ENCODE results near the gene ANXA11.

- TF ChIP-seq CTCF (IDR thresholded peaks at IDR 0.05; ENCODE audit: insufficient read depth, low read depth, low read length): no peak
- no peak for TF ChIP-seq EZH2 (IDR thresholded peaks at IDR 0.05; ENCODE audit: insufficient read depth, low read length)
Measured at GRCh38 chr10:80185578-80186299, 19.6 kb downstream of the ANXA11 start.

Data from astrocyte (in vitro differentiated cells and primary cell).